ENCODE measurements around the gene MAPRE3. TPM values are rescaled to one million over a fixed set of nuclear protein-coding genes. Genes with fewer than 3 reads are reported as not detected.

Gene MAPRE3
- total and polyA plus RNA-seq, 4 donors = 10.2 to 41.9 (median 27.2) TPM

DNA sequence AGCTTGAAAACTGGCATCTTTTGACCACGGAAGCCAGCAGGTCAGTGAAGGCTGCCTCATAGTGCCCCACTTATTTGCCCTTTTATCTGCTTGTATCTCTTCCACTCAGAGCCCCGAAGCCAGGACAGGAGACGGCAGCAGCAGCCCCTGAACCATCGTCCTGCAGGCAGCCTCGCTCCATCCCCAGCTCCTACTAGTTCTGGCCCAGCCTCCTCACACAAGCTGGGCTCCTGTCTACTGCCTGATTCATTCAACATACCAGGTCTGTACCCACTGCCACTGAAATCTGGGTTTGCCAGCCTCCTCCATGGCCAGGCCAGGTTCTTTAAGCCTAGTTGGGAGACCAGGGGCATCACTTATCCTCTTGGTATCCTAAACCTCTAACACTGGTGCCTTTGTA lies 96.9 kb downstream of the MAPRE3 start:
- WGBS, 2 donors = 92 to 94% methylated on average over 5 of the region's 5 CpGs
- no peaks in the 10 kb centered on the region for H3K9me3 ChIP-seq (ENCODE audit: control insufficient read depth in 4 of 4, insufficient read depth in 3 of 4, low read length in 3 of 4)
- H3K4me1 ChIP-seq (ENCODE audit: control insufficient read depth in 5 of 5, insufficient read depth in 5 of 5, low read length in 5 of 5) = peaks cover 3 to 21% (median 14%) of the 10 kb centered on the region in 5 donors
- TF ChIP-seq, protein P1, sequence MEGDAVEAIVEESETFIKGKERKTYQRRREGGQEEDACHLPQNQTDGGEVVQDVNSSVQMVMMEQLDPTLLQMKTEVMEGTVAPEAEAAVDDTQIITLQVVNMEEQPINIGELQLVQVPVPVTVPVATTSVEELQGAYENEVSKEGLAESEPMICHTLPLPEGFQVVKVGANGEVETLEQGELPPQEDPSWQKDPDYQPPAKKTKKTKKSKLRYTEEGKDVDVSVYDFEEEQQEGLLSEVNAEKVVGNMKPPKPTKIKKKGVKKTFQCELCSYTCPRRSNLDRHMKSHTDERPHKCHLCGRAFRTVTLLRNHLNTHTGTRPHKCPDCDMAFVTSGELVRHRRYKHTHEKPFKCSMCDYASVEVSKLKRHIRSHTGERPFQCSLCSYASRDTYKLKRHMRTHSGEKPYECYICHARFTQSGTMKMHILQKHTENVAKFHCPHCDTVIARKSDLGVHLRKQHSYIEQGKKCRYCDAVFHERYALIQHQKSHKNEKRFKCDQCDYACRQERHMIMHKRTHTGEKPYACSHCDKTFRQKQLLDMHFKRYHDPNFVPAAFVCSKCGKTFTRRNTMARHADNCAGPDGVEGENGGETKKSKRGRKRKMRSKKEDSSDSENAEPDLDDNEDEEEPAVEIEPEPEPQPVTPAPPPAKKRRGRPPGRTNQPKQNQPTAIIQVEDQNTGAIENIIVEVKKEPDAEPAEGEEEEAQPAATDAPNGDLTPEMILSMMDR (IDR thresholded peaks at IDR 0.05; ENCODE audit: control extremely low read depth, extremely low read depth) = no peak
- no peaks in the 10 kb centered on the region for H3K27me3 ChIP-seq (ENCODE audit: control insufficient read depth in 3 of 3, insufficient read depth in 3 of 3, low read length in 2 of 3)
- no peak overlapping the region for H3K27ac ChIP-seq (ENCODE audit: low read depth in 1 of 2, low read length in 1 of 2)
- no peak overlapping the region for H3K4me3 ChIP-seq
- H3K36me3 ChIP-seq (ENCODE audit: control insufficient read depth in 4 of 4, insufficient read depth in 4 of 4, low read length in 4 of 4) = peaks cover 9 to 37% (median 26%) of the 10 kb centered on the region in 4 donors
- ATAC-seq (ENCODE audit: insufficient read depth, low FRiP score) (no peak), DNase-seq (no peak)
- no peak overlapping the region for H3K9ac ChIP-seq (ENCODE audit: insufficient read depth in 1 of 2, low read length in 2 of 2)

DNA sequence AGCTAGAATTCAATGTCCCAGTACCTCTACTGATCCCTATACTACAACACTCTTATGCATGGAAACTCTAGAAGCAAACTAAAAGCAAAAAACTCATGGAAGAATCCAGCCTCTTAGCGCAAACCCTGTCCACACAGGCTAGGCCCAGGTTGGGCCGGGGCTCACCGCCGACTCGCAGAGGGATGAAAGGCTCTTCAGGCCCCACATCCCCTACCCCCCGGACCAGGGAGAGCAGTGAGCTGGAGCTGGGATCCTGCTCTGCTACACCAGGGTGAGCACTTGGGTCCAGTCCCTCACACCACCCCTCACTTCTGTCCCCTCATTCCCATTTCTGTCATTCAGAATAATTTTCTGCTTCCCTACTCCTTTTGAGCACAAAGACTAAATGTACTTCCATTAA lies 99.0 kb downstream of the MAPRE3 start:
- Histone ChIP-seq H3K27me3 (ENCODE audit: control insufficient read depth in 3 of 3, insufficient read depth in 3 of 3, low read length in 2 of 3) (no peaks in the 10 kb centered on the region), H3K36me3 (ENCODE audit: control insufficient read depth in 4 of 4, insufficient read depth in 4 of 4, low read length in 4 of 4) (peaks cover 7 to 37% (median 26%) of the 10 kb centered on the region in 4 donors), H3K9me3 (ENCODE audit: control insufficient read depth in 4 of 4, insufficient read depth in 3 of 4, low read length in 3 of 4) (no peaks in the 10 kb centered on the region), H3K4me1 (ENCODE audit: control insufficient read depth in 5 of 5, insufficient read depth in 5 of 5, low read length in 5 of 5) (peaks cover 9 to 42% (median 22%) of the 10 kb centered on the region in 5 donors), H3K4me3 (no peak overlapping the region), H3K9ac (ENCODE audit: insufficient read depth in 1 of 2, low read length in 2 of 2) (no peak overlapping the region), H3K27ac (ENCODE audit: low read depth in 1 of 2, low read length in 1 of 2) (no peak overlapping the region)
- TF ChIP-seq, protein P1 (IDR thresholded peaks at IDR 0.05; ENCODE audit: control extremely low read depth, extremely low read depth) = no peak
- DNase-seq (no peak), ATAC-seq (ENCODE audit: insufficient read depth, low FRiP score) (no peak)
- WGBS, 2 donors = 94 to 98% methylated on average over 6 of the region's 6 CpGs

DNA sequence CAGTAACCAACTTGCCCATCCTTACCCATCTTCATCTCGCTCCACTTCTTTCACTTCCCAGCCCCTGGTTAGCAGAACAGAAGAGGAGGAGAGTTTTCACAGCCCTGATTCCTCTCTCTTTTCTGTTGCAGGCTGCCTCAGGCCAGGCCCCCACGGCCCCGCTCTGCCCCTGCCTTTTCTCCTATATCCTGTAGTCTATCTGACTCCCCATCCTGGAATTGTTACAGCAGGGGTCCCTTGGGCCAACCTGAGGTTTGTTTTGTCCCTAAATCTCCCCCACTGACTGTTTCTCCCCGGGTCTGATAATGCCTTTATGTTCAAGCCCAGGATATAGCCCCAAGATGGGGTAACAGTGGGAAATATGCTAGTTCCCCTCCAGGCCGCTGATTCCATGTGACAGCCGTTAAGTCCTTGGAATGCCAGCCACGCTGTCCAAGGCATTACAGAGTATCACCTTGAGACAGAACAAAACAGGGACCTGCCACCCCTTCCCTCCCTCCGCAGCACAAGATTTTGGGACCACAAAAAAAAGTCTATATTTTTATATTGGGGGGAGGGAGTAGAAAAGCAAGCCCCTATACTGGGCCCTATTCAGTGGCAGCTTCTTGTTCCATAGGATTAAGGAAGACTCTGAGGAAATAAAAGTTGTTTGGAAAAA lies 99.7 kb downstream of the MAPRE3 start:
- Histone ChIP-seq H3K36me3 (ENCODE audit: control insufficient read depth in 4 of 4, insufficient read depth in 4 of 4, low read length in 4 of 4) (peaks cover 7 to 33% (median 26%) of the 10 kb centered on the region in 4 donors), H3K4me1 (ENCODE audit: control insufficient read depth in 5 of 5, insufficient read depth in 5 of 5, low read length in 5 of 5) (peaks cover 11 to 48% (median 28%) of the 10 kb centered on the region in 5 donors), H3K9ac (ENCODE audit: insufficient read depth in 1 of 2, low read length in 2 of 2) (peak overlapping the region; percentile 61 to 90), H3K27ac (ENCODE audit: low read depth in 1 of 2, low read length in 1 of 2) (no peak overlapping the region), H3K27me3 (ENCODE audit: control insufficient read depth in 3 of 3, insufficient read depth in 3 of 3, low read length in 2 of 3) (no peaks in the 10 kb centered on the region), H3K4me3 (no peak overlapping the region), H3K9me3 (ENCODE audit: control insufficient read depth in 4 of 4, insufficient read depth in 3 of 4, low read length in 3 of 4) (no peaks in the 10 kb centered on the region)
- ATAC-seq (ENCODE audit: insufficient read depth, low FRiP score) = no peak
- 84 to 90% methylated on average over 8 of the region's 8 CpGs for WGBS, 2 donors
- no peak for DNase-seq
- TF ChIP-seq, protein P1 (IDR thresholded peaks at IDR 0.05; ENCODE audit: control extremely low read depth, extremely low read depth) = no peak
